Muscle of arm (tissue), 12 donors: Measurements from ENCODE around the gene CTNNBL1. TPM values are rescaled to one million over a fixed set of nuclear protein-coding genes. Genes with fewer than 3 reads are reported as not detected.
"Not testable (repeated sequence)": the region's sequence is repeated elsewhere in the genome, so short reads cannot be mapped to it uniquely, and the experiment has no call there.

Experiments used
- DNase-seq: peaks from one replicate; pipeline ENCODE4 v3.0.0-alpha.2; 2013
- polyA plus RNA-seq, 12 donors: library from polyadenylated mRNA; unstranded; fragments of 120-200 nt; gene quantifications; one replicate each; pipeline ENCODE4 v1.2.1, GENCODE V29; 2013; ENCODE audit not compliant: insufficient read length in 12 of 12

The CTNNBL1 gene
- polyA plus RNA-seq, 12 donors, result 14.9 to 39.1 (median 28.9) TPM; not detected in 1

- no peak for DNase-seq
These were observed 152.7 kb downstream of the CTNNBL1 start for GRCh38 chr20:37846573-37846972.

GRCh38 chr20:37848706-37849105, 154.9 kb downstream of the CTNNBL1 start:
- DNase-seq, result no peak

GRCh38 chr20:37849156-37849555, 155.3 kb downstream of the CTNNBL1 start:
- DNase-seq, result no peak

GRCh38 chr20:37849566-37849965, 155.7 kb downstream of the CTNNBL1 start:
- no peak for DNase-seq

- DNase-seq, result no peak
These were observed 156.3 kb downstream of the CTNNBL1 start for GRCh38 chr20:37850036-37850592.

GRCh38 chr20:37850724-37851355, 157.0 kb downstream of the CTNNBL1 start:
- DNase-seq, result no peak

GRCh38 chr20:37852666-37853065, 158.8 kb downstream of the CTNNBL1 start:
- no peak for DNase-seq

- no peak for DNase-seq
These were observed 160.1 kb downstream of the CTNNBL1 start for GRCh38 chr20:37853823-37854375.

- DNase-seq, result not testable (repeated sequence)
These were observed 162.2 kb downstream of the CTNNBL1 start for GRCh38 chr20:37856034-37856433.

GRCh38 chr20:37856932-37857660, 163.3 kb downstream of the CTNNBL1 start:
- DNase-seq, result peak; percentile 7

- DNase-seq, result no peak
These were observed 165.8 kb downstream of the CTNNBL1 start for GRCh38 chr20:37859406-37860171.

- DNase-seq, result no peak
These were observed 169.5 kb downstream of the CTNNBL1 start for GRCh38 chr20:37863289-37863688.

- DNase-seq, result no peak
These were observed 170.5 kb downstream of the CTNNBL1 start for GRCh38 chr20:37864298-37864697.

GRCh38 chr20:37866051-37866450, 172.2 kb downstream of the CTNNBL1 start:
- DNase-seq, result no peak

GRCh38 chr20:37867289-37868195, 173.7 kb downstream of the CTNNBL1 start:
- DNase-seq, result no peak

- DNase-seq, result no peak
These were observed 175.1 kb downstream of the CTNNBL1 start for GRCh38 chr20:37868851-37869333.

- no peak for DNase-seq
These were observed 175.6 kb downstream of the CTNNBL1 start for GRCh38 chr20:37869334-37869861.

- DNase-seq, result no peak
These were observed 176.5 kb downstream of the CTNNBL1 start for GRCh38 chr20:37870294-37870693.

- DNase-seq, result no peak
These were observed 177.9 kb downstream of the CTNNBL1 start for GRCh38 chr20:37871751-37872150.

- DNase-seq, result no peak
These were observed 178.3 kb downstream of the CTNNBL1 start for GRCh38 chr20:37872161-37872560.

- no peak for DNase-seq
These were observed 180.1 kb downstream of the CTNNBL1 start for GRCh38 chr20:37873884-37874283.
